HG02759 (cell line): ENCODE data around the gene PTPRK.

ENCODE experiments used
- ATAC-seq: cut with Tn5 transposase; IDR thresholded peaks from one replicate; pipeline ENCODE4 v1.9.1; 2021; ENCODE audit warnings: mild to moderate bottlenecking, moderate library complexity; ENCODE audit not compliant: unreplicated experiment

Gene PTPRK

GRCh38 chr6:128111096-128111495 is 409.3 kb downstream of the PTPRK start:
- no peak for ATAC-seq

GRCh38 chr6:128107682-128108081 is 412.7 kb downstream of the PTPRK start:
- no peak for ATAC-seq

- no peak for ATAC-seq
Measured at GRCh38 chr6:128099571-128100197, 420.7 kb downstream of the PTPRK start.

GRCh38 chr6:128098000-128098581 is 422.3 kb downstream of the PTPRK start:
- peak; percentile 39 for ATAC-seq

DNA sequence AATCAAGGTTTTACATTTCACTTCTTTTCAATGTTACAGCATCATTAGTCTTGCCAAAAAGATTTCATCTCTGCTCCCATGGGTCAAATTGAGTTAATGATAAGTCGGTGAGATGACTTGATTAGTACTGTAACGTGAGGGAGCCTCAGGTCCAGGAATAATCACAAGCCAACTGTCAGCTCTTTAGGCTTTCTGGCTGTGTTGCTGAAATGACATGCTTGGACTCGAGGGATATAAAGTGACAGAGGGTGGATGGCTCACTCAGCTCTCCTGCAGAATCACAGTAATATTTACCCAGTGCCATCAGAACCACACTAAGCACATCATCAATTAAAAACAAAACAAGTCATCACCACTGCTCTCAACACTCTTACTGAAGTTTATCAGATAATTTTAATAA is 423.4 kb downstream of the PTPRK start:
- no peak for ATAC-seq

DNA sequence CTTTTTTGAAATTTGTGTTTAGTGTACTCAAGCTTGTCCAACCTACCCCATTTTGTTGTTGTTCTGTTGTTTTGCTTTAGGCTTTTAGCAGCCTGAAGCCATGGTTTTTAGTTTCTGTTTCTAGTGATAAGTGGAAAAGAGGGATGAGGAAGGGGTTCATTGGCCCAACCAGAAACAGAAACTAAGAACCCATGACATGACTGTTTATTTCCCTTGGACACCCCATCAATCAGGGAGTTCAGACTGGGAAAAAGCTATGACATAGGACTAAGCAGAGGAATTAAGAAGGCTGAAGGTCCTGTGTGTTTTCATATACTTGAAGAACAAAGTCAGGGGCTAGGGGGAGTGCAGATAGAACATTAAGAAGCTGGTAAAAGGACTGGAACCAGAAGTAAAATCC is 425.0 kb downstream of the PTPRK start:
- ATAC-seq: no peak

DNA sequence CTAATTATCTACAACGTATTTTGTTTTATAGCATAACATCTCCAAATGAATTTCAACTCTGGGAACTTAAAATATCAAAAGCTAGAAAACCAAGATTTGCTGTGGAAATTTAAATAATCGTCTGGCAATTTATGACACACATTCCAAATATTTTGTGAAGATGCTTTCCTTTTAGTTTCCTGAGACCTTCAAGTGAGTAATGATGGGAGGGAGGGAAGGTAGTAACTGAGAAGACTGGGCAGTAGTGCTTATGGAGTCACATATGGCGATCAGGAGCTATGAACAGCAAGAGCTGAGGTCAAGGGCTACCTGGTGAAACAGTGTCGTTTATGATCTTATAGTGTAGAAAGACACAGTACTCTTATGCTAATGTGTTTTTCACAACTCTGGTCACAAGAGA is 441.4 kb downstream of the PTPRK start:
- ATAC-seq: no peak

DNA sequence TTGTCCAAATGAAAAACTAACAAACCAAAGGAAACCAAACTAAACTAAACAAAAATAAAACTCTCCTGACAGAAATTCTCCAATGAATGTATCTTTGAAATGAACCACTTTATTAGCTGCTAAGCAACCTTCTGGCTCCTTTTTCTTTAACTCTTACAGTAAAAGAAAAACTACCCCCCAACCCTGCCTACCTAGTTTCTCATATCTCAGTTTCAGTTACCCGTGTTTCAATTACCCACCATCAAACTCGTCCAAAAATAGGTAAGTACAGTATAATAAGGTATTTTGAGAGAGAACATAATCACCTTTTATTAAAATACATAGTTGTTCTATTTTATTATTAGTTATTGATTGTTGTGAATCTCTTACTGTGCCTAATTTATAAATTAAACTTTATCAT is 442.1 kb downstream of the PTPRK start:
- ATAC-seq: no peak

DNA sequence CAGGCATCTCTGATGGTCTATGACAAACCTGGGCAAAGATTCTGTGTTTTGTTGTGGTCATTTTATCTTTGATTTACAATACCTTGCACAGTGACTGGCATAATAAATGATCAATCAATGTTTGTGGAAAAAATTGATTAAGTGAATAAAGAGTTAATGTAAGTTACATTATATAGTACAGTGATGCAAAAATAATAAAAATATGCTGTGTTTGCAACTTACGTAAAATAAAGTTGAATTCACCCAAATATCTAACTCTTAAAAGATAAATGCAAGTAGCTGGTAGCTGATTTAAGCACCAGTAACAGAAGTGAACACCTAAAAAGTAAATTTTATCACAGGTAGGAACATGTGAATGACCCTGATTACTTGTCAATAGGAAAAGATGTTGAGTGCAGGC is 443.6 kb downstream of the PTPRK start:
- no peak for ATAC-seq

- ATAC-seq: no peak
Measured at GRCh38 chr6:128074567-128074966, 445.8 kb downstream of the PTPRK start.

DNA sequence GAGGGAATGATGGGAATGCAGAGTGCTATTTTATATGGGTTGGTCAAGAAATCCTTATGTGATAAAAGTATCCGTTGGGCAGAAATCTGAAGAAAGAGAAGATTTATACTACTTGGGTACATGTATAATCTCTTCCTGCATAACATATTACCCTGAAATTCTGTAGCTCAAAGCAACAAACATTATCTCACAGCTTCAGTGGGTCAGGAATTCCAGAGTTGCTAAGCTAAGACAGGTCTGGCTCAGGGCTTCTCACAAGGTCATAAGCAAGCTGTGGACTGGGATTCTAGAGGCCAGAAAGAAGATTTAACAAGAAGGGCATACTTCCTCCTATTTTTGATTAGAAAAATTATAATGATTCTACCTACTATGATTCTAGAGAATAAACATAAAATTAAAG is 447.0 kb downstream of the PTPRK start:
- no peak for ATAC-seq

GRCh38 chr6:128071212-128071611 is 449.2 kb downstream of the PTPRK start:
- no peak for ATAC-seq

- ATAC-seq: no peak
Measured at GRCh38 chr6:128070406-128070805, 450.0 kb downstream of the PTPRK start.

GRCh38 chr6:128069188-128069587 is 451.2 kb downstream of the PTPRK start:
- ATAC-seq: no peak

GRCh38 chr6:128068119-128068479 is 452.3 kb downstream of the PTPRK start:
- no peak for ATAC-seq

GRCh38 chr6:128067446-128068118 is 452.8 kb downstream of the PTPRK start:
- no peak for ATAC-seq

- no peak for ATAC-seq
Measured at GRCh38 chr6:128065072-128065471, 455.3 kb downstream of the PTPRK start.

DNA sequence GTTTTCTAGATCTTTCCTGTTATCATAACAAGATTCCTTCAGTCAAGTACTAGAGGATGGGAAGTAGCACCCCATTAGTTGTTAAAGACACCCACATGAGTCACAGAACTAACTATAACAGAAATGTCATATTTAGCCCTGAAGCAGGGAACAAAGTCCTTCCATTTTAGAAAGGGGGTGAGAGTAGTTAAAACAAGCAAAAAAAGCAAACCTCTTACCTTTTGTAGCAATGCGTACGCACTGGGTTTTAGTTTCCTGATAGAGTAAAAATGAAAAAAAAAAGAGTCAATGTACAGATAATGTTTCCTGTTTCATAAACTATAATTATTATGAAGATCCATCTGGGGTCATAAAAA is 455.9 kb downstream of the PTPRK start:
- ATAC-seq: no peak

- no peak for ATAC-seq
Measured at GRCh38 chr6:128063850-128064539, 456.4 kb downstream of the PTPRK start.

- ATAC-seq: no peak
Measured at GRCh38 chr6:128062882-128063603, 457.4 kb downstream of the PTPRK start.

DNA sequence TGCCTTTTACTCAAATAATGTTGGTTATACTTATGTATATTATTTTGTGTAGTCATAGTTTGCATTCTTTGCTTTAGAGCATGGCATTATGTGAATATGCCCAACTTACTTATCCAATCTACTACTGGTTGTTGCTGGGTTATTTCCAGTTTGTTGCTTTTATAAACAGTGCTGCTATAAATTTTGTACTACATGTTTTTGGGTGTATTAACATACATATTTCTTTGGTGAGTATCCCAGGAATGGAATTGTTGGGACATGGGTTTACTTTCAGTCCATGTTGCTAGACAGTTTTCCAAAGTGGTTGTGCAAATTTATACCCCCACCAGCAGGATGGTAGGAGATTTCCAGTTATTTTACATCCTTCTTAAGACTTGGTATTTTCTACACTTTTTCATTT is 462.5 kb downstream of the PTPRK start:
- ATAC-seq: no peak
